Measurements from ENCODE around the gene ALPP.
"Not testable (repeated sequence)": the region's sequence is repeated elsewhere in the genome, so short reads cannot be mapped to it uniquely, and the experiment has no call there.

ALPP gene

DNA sequence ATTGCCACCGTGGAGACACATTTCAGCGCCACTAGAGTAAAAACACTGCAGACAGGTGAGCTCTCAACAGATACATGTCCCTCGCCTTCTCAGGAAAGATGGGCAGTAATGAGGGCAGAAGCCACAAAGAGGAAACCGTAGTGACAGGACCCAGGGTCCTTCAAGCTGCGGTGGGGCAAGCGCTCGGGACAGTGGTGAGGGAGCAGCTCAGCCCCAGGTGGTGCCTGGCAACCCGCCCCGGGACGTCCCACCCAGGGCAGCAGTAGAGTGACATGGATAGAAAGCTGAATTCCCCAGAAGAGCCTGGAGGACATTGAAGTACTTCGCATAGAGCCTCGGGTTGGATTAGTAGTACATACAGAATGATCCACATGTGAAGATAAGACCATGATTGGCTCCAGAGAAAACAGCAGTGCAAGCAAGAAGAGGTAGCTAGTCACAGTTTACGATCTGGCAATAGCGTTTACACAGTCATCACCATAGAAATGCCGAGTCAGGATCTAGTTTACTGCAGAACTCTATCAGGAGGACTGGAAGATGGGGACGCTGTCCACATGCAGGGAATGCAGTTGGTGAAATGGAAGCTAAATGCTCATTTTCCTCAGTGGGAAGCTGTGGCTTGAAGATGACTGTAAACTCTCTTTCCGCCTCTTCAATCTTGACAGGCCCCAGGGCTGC, 37.4 kb upstream of the ALPP start:
- no peak for DNase-seq

DNA sequence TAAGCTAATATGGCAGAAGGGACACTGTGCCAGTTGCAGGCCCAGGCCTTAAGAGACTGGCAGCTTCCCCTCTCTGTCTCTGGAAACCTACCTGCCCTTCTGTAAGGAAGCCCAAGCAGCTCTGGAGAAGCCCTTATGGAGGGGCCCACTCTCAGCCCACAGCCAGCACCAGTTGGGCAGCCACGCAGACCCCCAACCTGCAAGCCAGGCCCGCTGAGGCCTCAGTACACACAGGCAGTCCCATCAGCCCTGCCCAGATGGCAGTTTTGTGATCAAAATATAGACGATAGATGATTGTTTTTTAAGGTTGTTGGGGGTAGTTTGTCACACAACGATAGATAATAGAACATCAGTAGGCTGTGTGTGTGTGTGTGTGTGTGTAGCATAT, 36.8 kb upstream of the ALPP start:
- no peak for DNase-seq

DNA sequence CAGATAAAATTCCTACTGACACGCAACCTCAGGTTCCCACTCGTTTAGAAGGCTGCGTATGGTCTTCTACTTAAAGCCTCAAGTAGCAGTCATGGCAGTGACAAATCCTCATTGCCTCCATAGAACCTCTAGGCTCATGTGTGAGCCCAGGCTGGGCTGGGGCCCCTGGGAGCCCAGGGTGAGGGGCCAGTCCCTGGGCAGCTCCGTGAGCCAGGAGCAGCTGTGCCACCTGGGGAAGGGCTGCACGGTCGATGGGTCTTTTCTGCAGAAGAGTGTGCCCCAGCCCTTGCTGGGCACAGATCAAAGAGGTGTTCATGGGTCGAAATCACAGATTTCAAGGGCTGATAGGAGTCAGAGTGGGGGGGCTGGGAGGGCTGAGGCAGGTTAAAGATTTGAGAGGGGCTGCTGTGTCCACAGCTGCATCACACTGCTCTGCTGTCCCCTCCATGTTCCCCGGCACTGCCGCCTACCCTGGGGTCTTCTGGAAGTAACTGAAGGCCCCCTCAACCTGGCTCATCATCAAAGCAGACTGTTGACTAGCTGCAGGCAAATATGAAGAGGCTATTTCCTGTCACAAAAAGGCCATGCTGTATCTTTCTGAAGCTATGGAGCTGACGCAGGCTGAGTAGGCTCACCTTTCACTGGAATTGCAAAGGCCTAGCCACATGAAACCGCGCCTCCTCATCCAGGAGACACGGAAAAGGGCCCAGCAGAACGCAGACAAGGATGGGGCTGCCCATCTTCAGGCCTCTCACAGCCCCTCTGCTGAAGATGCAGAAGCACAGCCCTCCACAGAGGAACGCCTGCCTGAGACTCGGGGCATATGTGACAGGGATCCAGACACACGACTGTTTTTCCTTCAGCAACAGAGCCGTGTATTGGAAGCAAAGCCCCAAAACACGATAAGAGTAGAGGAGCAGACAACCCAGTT, 35.7 kb upstream of the ALPP start:
- no peak for DNase-seq

DNA sequence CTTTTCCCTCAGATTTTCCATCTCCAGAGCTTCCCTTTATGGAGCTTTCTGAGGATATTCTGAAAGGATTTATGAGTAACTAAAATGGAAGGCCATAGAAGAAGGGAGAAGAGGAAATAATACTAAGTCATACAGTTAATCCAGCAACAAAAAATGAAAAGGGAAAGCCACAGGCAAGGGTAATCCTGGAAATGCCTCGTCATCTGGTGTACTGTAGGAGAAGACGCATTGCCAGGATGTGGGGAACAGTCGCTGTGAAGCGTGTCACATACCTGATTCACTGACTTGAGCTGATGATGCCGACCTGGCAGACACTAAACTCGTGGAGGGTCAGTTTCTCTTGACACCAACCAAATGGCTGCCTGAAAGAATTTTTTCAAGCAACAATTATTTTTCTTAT, 34.7 kb upstream of the ALPP start:
- DNase-seq = no peak

DNA sequence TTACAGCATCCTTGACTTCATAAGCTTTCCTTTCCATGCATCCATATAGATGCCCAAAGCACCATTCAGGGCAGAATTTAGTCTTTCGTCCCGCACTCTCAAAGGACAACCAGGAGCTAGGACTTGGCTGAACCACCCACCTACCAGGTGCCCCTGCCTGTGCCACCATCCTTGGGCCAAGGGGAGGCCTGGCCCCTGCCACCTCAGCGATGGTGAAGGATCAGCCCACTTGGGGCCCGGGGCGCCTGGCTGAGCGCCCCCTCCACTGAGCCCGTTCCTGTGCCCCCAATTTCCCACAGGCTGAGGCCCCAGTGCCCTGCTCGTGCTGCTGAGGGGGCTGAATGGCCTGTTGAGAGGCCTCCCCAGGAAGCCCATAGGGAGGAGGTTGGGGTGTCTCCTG, 33.3 kb upstream of the ALPP start:
- no peak for DNase-seq

DNA sequence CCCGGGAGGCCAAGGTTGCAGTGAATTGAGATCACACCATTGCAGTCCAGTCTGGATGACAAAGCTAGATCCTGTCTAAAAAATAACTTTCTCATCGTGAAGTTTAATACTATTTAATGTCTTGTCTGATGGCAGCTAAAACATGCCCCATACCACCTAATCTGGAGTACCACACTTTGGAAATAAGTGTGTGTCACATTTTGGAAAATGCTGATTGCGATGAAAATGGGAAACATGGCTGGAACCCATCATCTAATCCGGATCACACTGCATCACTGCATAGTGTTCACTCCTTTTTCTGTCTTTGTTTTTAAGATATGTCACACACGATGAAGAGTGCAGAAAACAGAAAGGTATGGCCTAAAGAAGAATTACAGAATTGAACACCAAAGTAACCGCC, 31.2 kb upstream of the ALPP start:
- DNase-seq = no peak

DNA sequence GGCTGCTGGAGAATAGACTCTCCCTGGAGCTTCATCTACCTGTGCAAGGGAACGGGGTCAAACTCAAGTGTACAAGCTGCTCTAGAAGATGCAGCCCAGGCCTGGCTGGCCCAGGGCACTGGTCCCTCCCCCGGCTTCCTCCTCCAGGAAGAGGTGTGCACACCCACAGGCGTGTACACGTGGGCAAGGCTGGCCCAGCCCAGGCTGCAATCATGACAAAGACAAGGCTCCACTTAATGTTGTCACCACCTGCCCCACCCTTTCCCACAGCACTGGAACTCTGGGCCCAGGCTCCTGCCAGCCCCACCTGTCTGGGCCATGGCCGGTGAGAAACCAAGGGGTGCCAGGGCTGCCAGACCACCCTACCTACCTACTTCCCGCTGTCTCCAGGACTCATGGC, 29.6 kb upstream of the ALPP start:
- no peak for DNase-seq

DNA sequence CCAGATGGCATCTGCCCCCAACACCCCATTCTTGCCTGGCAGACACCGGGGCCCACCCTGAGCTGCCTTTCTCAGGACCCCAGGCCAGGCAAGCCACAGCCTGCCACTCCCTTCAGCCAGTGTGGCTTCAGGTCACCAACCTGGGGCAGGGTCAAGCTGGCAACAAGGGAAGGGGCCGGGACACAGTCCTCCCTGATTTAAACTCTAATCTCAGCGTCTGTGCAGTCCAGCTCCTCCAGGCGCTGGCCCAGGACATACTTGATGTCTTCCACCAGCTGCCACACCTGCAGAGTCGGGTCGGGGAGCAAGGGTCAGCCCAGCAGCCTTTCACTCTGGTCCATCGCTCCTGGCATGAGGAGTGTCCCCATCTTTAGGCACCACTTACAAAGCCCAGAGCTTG, 29.0 kb upstream of the ALPP start:
- DNase-seq = no peak

DNA sequence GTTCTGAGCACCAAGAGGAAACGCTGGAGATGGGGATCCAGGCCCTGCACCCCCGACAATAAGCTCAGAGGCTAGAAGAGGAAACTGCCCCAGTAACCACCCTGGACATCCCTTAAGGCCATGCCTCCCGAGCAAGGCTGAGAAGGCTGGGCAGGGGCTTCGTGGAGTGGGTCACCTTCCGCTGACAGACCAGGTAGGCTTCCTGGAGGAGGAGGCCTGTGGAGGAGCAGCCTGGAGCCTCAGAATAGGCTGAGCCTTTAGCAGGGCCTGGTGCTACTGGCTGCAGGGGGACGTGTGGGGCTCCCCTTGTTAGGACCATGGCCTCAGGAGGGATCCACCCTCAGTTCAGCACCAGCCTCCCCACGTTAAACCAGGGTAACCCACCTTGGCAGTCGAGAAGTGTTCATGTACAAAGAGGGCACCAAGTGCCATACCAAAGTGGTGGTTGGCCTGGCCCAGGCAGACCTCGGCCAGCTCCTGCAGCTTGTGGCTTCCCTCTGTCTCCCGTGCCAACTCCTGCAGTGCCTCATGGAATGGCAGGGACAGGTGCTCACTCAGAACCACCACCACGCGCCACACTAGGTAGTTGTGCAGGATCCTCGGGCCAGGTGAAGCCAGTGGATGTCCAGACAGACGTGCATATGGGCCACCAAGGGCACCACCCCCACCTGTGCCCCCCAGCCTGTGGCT, 28.5 kb upstream of the ALPP start:
- DNase-seq = no peak

DNA sequence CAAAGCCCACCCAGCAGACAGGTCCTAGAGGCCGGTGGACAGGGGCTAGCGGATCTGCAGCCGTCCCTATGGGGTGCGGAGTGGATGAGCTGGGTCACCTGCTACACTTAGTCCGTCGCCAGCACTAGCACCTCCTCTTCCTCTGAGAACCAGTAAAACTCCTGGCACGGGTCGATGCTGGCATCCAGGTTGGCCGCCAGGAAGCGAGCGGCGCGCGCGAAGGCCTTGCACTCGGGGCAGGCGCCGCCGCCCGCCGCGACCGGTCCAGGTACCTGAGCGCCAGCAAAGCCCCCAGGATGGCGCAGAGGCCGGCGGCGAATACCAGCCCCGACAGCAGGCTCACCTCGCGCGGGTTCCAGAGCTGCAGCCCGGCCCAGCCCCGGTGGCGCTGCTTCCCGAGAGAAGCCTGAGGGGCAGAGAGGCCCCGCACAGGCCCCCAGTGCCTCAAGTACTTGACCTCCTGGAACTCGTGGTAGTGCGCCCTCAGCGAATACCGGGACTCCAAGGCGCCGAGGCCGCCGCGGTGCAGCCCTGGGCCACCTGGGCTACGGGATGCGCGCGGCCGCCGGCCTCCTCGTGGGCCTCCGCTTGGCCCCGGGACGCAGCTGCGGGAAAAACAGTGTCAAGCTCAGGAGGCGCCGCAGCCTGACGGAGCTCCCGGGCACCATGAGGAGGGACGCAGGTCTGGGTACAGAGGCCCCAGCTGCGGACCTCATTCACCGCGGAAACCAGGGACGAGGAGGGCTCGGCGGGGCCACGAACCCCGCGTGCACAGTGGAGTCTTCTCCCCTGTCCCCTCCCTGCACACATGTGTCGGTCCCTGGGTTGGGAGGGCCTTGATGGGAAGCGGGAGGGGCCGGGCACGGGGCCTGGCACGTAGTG, 27.5 kb upstream of the ALPP start:
- DNase-seq = no peak

DNA sequence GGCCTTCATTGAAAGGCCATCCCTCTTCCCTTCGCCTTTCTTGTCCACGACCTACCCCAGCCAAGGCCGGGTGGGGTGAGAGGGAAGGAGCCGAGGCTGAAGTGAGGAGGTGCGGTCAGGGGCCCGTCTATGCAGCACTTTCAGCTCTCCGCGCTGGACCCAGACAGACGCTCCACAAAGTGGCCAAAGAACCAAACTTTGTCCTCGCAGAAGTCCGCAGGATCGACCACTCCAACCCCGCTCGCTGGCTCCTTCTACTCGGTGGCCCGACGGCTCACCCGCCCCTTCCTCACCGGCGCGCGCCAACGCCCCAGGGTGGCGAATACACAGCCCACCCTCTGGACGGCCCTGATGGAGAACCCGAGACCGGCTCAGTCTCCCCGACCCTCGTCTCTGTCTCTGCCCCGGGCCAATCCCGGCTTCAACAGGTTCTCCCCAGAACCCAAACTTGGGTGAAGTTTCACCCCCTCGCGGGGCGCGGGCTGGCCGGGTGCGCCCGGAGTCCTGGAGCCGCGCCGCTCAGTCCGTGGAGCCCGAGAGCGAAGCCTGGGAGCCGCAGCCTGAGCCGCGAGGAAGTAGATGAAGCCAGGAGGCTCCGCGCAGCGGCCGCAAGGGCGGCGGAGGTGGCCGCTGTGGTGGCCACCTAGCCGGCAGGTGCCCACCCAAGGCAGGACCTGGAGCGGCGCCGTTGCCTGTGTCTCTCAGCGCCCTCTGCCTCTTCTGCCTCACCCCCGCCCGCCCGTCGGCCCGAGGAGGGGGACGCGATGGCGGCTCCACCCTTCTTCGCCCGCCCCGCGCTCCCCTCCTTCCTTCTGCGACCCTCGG, 26.7 kb upstream of the ALPP start:
- DNase-seq = no peak

DNA sequence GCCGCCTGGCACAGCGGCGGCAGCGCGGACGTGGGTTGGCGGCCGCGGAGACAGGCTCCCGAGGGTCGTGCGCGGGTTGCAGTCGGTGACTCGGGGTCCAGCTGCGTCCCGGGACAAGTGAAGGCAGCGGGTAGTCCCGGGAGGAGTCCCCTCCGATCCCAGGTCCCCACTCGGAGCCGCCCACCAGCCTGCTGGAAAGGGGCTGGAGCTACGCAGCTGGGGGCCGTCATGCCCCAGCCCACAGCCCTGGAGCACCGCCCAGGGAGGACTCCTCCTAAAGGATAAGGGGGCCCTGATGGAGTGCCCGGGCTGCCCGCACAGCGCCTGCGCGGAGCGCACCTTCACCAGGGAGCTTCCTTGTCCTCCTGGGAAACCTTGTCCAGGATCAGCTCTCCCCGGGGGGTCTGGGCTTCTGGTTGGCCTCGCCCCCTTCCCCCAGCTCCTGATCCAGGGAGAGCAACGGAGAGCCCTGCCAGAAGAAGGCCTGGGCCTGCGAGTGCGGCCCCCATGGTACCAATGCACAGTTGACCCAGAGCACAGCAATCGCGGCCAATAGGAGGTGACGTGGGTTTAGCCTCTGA, 25.9 kb upstream of the ALPP start:
- no peak for DNase-seq

DNA sequence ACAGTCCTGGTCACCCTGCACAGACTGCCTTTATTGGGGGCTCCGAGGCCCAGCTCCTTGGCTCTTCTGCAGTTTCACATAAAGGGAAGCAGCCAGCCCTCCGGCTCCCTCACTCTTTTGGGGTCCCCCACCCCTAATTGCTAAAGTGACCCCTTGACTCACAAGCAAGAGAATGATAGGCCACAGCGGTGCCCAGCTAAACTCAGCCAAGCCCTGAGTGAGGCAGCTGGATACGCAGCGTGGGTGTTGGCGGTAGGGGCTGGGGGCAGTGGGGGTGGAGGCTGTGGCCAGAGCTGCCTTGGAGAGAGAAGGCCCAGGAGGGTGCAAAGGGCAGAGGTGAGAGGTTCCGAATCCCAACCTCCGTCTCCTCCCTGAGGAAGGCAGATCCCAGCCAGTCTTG, 25.5 kb upstream of the ALPP start:
- DNase-seq = no peak

DNA sequence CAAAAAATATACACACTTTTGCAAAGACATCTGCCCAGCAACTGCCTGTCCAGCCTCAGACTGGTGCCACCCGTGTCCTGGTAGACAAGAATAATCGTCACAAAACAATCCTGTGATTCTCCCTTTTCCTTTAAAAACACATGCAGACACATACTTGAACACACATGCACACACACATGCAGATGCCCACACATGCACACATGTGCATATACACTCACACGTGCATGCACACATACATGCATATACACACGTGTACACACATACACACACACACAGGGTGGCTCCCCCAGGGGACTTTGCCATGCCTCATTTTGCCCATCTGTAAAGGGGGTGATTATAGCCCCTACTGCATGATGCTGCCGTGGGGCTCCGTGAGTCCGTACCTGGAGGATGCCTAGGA, 24.9 kb upstream of the ALPP start:
- no peak for DNase-seq

DNA sequence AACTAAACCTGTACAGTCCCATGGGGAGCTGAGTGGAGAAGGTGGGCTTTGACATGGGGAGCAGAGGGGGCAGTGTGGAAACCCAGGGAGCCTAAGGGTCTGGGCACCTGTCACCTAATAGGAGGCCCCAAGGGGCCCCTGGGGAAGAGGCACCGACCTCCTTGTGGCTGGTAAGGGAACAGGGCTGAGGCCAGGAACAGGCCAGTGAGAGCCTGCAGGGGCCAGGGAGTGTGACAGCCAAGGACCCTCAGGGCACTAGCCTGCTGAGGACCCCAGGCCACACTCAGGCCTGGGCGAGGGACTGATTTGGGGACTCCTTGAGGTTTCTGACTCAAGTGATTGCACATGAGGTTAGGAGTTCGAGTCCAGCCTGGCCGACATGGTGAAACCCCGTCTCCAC, 24.5 kb upstream of the ALPP start:
- no peak for DNase-seq

DNA sequence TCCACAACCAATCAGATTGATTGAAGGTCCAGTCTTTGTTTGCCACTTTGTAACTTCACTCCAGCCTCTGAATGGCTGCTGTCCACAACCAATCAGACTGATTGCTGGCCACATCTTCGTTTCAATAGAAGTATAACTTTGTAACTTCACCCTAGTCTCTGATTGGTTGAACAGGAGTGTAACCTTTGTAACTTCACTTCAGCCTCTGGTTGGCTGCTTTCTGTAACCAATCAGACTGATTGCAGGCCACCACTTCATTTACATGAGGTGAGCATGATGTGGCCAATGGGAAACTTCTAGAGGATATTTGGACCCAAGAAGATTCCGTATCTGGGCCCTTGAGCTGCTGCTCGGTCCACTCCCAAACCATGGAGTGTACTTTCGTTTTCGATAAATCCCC, 16.9 kb upstream of the ALPP start:
- DNase-seq = no peak

DNA sequence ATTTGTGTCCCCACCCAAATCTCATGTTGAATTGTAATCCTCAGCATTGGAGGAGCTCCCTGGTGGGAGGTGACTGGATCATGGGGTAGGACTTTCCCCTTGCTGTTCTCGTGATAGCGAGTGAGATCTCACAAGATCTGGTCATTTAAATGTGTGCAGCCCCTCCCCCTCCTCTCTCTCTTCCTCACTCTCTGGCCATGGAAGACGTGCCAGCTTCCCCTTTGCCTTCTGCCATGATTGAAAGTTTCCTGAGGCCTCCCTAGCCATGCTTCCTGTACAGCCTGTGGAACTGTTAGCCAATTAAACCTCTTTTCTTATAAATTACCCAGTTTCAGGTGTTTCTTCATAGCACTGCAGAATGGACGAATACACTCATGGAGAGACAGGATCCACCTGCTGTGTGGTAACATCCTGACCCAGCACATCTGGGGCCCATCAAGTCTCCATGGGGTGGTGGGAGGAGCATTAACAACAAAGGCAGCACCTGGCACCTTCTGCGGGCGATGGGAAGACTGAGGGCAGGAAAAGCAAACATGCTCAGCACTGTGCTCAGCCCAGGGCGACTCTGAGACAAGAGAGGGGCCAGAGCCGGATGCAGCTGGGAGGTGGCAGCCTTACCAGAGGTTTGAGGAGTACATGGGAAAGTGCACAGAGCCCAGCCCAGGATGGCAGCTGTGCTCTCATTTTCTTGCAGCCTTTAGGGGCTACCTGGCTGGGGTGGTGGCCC, 16.2 kb upstream of the ALPP start:
- DNase-seq = no peak

DNA sequence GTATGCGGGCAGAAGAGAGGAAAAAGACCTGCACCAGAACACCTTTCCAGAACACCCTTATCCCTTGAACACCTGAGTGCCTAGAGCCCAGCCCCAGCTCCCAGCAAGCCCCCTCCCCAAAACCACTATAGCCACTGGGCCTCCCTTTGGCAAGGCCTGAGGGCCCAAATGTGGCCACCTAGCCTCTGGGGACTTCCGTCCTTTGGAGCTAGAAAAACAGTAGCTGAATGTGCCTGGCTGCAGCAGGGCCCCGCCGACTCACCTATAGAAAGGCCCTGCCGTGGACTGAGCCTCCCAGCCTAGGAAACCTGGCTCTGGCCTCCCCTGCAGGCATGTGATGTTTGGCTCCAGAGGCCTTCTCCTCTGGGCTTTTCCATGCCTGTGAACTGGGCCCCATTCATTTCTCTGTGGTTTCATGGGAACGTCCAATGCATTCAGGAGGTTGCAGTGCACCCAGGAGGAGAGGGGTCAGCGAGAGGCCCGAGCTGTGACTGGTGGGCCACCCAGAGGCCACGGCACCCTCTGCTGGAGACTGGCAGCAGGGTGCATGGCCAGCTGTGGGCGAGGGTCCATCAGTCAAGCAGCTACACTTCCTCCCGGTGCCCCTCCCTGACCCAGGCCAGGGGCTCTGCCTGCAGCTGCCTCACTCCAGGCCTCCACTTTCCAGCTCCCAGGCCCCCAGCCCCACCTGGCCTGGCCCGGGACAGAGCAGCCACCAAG, 15.3 kb upstream of the ALPP start:
- not testable (repeated sequence) for DNase-seq

DNA sequence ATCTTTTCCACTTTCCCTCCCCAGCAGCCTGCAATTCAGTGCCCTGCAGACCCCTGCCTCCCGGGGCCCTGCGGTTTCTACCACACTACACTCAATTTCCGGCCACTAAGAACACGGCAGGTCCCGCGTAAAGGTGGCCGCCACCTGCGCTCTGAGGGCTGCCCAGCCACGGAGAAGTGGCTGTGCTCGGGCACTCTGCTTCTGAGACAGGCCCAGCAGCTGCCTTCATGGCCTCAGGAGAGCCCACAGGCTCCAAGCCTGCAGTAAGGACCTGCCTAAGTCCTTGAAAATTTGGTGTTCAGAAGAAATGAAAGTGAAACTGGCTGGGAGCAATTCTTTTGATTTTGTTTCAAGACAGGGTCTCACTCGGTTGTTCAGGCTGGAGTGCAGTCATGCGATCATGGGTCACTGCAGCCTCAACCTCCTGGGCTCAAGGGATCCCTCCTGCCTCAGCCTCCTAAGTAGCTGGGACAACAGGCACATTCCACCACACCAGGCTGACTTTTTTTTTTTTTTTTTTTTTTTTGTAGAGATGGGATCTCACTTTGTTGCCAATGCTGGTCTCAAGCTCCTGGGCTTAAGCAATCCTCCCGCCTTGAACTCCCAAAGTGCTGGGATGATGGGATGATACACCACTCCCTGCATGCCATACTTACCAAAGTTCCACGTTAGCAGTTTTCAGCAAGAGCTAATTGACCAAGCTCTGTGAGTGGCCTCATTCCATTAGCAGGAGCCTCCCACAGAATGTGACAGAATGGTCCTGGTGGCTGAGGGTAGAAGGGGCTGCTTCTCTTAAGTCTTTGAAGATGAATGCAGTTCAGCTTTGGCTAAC, 14.6 kb upstream of the ALPP start:
- DNase-seq = peak; percentile 20
